Activated CD8-positive, alpha-beta memory T cell treated with anti-CD3 and anti-CD28 coated beads, Interleukin-2, amount 50 U/mL, for 1 hour (primary cell): ENCODE measurements around the gene DLGAP4.

Source experiments
- DNase-seq: peaks from one replicate; pipeline ENCODE4 v3.0.0-alpha.2; 2020; ENCODE audit errors: extremely low read depth

The DLGAP4 gene

GRCh38 chr20:36322131-36322530 lies 16.0 kb downstream of the DLGAP4 start:
- DNase-seq: no peak

- DNase-seq: no peak
These were observed 24.0 kb downstream of the DLGAP4 start for GRCh38 chr20:36330091-36330490.

GRCh38 chr20:36331209-36331608 lies 25.1 kb downstream of the DLGAP4 start:
- DNase-seq: no peak

- no peak for DNase-seq
These were observed 27.7 kb downstream of the DLGAP4 start for GRCh38 chr20:36333841-36334240.

GRCh38 chr20:36334281-36335205 lies 28.4 kb downstream of the DLGAP4 start:
- no peak for DNase-seq

- no peak for DNase-seq
These were observed 29.2 kb downstream of the DLGAP4 start for GRCh38 chr20:36335206-36335870.

- no peak for DNase-seq
These were observed 30.1 kb downstream of the DLGAP4 start for GRCh38 chr20:36336204-36336603.

- no peak for DNase-seq
These were observed 31.0 kb downstream of the DLGAP4 start for GRCh38 chr20:36336954-36337704.

- no peak for DNase-seq
These were observed 31.7 kb downstream of the DLGAP4 start for GRCh38 chr20:36337886-36338285.

- no peak for DNase-seq
These were observed 33.8 kb downstream of the DLGAP4 start for GRCh38 chr20:36339646-36340592.

GRCh38 chr20:36340593-36340990 lies 34.5 kb downstream of the DLGAP4 start:
- DNase-seq: no peak

- no peak for DNase-seq
These were observed 35.3 kb downstream of the DLGAP4 start for GRCh38 chr20:36341331-36342020.

GRCh38 chr20:36342331-36343120 lies 36.4 kb downstream of the DLGAP4 start:
- DNase-seq: no peak

- DNase-seq: no peak
These were observed 37.5 kb downstream of the DLGAP4 start for GRCh38 chr20:36343641-36344040.

- DNase-seq: no peak
These were observed 38.5 kb downstream of the DLGAP4 start for GRCh38 chr20:36344517-36345132.

- no peak for DNase-seq
These were observed 40.1 kb downstream of the DLGAP4 start for GRCh38 chr20:36346256-36346655.

- DNase-seq: no peak
These were observed 43.4 kb downstream of the DLGAP4 start for GRCh38 chr20:36349384-36350170.

- DNase-seq: no peak
These were observed 44.3 kb downstream of the DLGAP4 start for GRCh38 chr20:36350439-36350838.

GRCh38 chr20:36351937-36352336 lies 45.8 kb downstream of the DLGAP4 start:
- DNase-seq: no peak
